Muscle of back (tissue), 11 donors: Measurements from ENCODE around the gene NAP1L4. TPM values are rescaled to one million over a fixed set of nuclear protein-coding genes. Genes with fewer than 3 reads are reported as not detected.
A peak's percentile ranks its signal among the peaks of the same experiment; 100 is the strongest.

Source experiments
- DNase-seq, 3 donors: peaks; one replicate each; pipeline versions ENCODE4 v3.0.0 to v3.0.0-alpha.2; 2013
- polyA plus RNA-seq, 10 donors: library from polyadenylated mRNA; unstranded; fragments of 120-200 nt; gene quantifications; one replicate each; pipeline ENCODE4 v1.2.1, GENCODE V29; 2013; ENCODE audit not compliant: insufficient read length in 10 of 10

NAP1L4 gene
- polyA plus RNA-seq, 10 donors = 95.8 to 147 (median 120) TPM

DNA sequence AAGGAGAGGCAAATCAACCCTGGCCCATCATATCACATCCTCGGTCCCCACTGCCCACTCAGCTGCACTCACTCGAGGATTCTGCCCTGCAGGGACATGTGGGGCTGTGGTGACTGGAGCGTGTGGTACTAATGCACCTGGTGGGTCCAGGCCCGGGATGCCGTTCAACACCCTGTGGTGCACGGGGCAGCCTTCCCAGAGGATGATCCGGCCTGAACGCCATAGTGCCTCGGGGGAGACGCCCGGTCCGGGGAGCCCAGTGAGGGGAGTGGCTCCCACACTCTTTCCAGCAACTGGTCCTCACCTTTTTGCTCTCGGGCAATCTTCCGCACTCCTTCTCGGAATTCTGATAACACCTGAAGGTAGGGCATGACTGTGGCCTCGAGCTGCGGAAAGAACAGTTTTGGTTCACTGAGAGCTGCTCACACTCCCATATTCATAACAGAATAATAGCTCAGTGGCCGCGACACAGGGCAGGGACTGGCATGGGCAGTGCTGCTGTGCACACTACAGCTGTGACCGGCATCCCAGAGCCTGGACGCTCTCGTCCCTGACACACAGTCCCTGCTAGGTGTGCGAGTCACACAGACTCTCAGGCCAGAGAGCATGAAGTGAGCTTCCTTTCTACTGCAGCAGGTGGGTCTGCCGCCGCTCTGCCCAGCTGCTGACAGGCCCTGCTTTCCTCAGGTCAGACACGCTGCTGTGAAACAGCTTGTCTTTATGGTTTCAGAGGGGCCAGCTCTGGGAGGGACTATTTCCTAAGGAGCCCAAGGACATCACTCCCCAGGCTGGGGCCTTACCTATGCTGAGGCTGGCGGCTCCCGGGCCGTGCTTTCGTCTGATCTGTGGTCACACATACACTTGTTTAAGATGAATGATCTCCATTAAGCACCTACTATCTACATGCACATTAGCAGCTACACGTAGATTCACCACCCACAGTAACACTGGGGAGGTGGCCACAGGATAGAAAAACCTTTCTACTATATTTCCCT, 20.1 kb upstream of the NAP1L4 start:
- DNase-seq = no peak

DNA sequence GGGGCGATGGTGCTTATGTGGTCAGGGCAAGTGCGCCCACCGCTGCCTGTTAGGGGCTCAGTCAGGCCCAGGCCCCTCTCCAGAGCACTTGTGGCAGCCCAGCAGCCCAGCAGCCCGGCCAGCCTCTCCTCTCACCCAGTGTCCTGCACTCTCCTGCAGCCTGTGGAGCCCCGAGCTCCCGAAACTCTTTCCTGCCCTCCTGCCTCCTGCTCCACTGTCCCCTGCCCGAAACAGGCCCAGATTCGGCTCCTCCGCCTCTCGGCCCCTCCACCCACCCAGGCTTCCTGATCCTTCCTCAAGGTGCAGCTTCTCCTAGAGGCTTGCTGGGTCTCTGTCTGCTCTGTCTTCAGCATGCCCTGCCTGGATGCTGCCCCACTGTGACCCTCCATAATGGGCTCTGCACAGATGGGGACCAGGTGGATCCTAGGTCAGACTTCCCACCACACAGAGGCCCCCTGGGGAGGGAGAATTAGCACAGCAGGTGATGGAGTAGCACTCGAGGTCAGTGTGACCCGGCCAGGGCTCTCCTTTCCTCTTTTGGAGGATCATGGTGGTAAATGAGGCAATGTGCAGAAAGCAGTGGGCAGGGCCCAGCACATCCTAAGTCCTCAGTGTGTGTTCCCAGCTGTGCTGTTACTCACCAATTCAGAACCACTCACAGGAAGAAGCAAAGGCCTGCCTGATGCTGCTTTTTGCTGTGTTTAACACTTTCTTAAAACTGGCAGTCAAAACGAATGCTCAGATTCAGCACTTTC, 18.6 kb upstream of the NAP1L4 start:
- no peak for DNase-seq

DNA sequence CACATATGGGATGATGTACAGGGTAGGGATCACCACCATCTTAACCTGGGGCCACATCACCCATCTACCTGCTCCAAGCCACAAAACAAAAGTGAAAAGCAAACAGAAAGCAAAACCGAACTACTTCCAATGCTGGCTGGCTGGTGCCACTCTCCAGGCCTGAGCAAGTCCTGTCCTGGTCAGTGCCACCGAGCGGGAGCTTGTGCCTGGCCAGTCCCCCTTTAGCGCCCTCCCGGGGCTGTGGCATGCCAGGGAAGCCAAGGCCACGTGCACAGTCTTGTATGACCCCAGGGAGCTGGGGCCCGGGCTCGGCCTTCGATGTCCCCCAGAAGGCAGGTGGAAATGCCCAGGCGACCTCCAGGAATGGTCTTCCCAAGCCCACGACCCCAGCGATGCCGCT, 17.9 kb upstream of the NAP1L4 start:
- DNase-seq = no peak

DNA sequence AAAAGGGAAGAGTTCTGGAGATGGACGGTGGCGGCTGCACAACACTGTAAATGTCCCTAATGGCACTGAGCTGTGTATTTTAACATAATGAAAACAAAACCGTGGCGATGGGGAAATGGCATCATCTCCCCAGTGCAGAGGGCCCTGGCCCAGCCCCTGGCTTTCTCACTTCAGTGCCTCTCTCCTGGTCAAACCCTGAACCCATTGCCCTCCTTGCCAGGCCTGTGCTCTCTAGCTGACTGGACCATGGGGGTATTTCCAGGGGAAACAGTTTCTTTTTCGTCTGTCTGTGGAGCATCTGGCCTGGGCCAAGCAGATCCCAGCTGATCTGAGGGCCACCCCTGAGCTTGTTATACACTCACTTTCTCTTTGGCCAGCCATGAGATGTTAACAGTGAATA, 17.4 kb upstream of the NAP1L4 start:
- DNase-seq = no peak

DNA sequence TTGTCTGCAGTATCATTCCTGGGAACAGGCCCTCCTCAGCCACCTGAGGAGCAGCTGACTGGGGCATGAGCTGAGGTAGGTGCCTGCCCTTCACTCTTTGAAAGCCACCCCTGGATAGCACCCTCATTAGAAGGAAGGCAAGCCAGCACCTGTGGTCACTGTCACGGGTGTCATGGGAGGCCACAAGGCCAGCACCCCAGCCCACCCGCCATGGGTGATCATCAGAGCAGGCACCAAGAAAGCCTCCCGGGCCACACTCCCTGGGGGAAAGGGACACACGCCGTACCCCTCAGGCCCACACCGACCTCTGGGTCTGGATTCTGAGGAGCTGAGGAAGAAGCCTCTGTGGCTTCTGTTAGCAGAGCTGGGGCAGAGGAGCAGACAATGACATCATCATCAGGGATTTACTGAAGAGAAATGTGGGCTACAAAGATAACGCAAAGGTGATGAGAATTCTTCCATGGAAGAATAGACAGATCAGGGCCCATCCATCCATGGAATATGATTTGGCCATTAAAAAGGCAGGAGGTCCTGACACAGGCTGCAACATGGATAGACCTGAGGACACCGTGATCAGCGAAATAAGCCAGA, 16.7 kb upstream of the NAP1L4 start:
- DNase-seq = no peak

DNA sequence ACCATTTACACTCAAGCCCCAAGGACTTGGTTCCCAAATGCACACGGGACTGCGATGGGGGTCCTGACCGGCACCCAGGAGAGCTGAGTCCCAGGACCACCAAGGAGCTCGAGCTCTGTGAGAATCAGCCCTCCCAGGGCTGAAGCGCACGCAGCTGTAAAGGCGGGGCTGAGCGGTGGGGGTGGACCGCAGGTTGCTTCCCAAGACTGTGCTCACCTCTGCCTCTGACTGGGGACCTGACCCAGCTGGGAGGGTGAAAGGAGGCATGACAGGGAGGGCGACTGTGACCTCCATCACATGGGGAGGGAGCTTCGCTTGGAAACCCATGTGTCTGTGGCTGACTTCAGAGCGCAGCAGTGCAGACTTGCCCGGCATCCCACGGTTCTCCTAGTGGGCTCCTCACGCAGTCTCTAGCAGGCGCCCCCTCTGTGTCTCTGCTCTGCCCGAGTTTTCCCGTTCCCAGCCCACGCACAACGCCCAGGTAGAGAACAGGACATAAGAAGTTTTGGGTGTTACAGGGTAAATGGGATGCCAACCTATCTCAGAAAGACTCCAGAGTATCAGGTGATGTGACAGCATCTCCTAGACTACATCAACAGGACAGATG, 15.4 kb upstream of the NAP1L4 start:
- no peak for DNase-seq

DNA sequence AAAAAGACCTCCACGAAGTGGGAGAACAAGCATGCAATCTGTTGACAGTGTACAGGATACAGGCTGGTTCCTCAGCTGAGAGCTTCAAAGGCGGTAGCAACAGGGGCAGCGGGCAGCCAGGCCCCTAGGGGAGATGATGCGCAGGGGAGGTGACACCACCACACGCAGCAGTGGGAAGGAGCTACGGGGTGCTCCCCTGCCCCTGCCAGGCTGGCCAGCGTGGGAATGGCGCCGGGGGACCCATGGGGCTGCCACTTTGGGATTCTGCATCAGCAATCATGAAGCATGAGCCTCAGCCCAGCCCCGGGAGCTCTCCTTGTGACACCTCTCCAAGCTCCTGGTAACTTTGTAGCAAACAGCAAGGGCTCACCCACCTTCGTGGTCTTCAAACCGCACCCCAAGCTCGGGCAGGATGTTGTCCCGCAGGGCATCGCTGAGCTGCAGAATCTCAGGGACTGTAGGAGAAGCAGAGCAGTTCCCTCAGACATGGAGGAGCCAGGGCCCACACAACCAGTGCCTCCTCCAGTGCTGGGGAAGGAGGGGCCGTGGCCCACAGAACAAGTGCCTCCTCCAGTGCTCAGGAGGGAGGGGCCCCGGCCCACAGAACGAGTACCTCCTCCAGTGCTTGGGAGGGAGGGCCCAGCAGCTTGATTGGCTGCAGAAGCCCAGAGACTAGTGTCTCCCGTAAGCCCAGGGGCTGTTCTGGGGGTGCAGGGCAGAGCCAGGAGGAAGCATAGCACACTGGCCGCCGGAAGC, 14.6 kb upstream of the NAP1L4 start:
- DNase-seq = no peak

DNA sequence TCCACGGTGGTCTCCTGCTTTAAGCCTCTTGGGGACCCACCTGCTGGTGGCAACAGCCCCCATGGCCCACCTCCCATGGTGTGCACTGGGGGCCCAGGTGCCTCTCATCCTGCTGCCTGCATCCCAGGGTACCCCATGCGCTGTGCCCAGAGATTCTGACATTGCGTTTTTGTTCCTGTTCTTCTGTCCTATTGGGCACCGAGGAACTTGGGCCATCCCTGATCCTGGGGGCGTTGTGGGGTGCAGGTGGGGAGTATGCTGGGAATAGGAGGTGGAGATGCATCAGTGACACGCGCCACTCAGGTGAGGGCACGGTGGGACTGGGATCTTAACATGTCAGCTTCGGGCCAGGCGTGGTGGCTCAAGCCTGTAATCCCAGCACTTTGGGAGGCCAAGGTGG, 12.4 kb upstream of the NAP1L4 start:
- no peak for DNase-seq

DNA sequence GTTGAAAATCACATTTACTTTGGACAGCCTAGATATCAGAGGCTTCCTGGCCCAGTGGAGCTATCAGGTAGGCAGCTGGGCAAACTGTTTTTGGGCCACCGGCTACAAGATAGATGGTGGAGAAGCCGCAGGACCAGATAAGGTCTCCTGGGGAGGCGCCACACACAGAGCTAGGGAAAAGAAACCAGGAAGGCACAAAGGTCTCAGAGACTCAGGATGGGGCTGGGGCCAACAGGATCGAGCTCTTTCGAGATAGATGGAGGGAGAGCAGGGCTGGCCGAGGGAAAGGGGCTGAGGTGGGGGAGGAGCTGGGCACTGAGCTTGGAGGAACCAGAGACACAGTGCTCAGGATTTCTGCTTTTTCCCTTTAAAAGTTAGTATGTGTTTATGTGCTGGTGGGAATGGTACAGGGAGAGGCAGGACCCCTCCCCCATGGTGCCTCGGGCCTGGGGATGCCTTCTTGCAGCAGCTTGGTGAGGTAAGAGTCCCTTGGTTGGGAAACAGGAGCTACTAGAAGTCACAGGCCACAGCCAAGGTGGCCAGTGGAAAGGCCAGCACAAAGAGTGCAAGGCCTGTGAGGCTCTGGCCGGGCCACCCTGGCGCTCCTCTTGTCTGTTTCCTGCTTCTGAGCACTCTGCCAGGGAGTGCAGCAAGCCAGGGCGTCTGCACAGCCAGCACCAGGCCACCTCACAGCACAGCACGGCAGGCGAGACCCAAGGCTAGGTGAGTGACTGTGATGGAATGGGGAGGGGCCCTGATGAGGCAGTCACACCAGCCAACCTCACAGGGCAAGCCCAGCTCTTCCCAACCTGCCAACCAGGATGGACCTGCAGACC, 11.5 kb upstream of the NAP1L4 start:
- no peak for DNase-seq

DNA sequence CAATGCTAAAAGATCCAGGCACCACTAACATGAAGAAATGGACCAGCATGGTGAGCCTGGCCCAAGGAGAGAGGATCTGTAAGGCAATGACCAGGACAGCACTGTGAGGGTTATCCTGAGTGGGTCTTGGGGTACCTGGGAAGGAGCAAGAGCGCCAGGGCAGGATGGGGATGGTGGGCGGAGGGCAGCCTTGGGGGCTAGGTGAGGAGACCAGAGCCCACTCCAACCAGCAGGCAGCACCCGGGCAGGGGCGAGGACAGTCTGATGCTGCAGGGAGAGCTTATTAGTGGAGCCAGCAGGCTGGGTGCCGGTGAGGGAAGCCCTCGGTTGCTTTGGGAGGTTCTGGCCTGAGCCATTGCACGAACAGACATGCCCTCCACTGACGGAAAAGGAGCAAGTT, 10.7 kb upstream of the NAP1L4 start:
- DNase-seq = no peak

DNA sequence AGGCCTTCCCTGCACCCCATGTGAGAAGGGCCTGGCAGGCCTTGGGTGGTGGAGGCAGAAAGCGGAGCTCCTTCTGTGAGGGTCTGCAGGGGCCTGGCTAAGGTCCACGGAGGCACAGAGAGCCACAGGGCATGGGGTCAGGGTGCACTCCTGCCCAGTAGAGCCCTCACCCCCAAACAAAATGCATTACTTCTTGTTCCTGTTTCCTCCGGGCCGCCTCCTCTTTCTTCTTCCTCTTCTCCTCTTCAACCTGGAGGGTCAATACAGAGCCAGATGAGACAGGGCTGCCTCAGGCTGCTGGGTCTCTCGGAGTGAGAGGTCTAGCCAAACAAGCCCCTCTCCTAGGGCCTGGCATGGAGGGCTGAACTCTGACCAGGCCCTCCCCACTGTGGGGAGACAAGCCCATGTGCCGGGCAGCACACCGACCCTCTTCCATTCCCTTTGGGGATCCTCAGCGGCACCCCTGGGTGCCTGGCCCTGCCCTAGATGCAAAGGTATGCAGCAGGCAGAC, 10.3 kb upstream of the NAP1L4 start:
- DNase-seq = no peak

DNA sequence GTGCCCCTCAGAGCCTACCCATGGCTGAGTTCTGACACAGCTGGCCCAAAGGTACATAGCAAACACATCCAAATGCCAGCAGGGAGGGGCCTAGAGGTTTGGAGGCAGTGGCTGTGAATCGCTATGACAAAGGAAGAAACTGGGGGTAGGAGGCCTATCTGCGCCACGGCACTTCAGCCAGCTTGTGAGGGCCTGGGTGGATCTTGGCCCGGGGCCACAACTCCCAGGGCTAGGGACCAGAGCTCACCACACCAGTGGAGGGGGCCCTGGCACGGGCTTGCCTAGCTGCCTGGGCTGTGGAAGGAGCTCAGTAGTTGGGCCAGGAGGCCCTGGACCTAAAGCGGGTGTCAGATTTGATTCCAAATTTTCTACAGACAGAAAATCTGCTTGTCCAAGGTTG, 9.4 kb upstream of the NAP1L4 start:
- no peak for DNase-seq

DNA sequence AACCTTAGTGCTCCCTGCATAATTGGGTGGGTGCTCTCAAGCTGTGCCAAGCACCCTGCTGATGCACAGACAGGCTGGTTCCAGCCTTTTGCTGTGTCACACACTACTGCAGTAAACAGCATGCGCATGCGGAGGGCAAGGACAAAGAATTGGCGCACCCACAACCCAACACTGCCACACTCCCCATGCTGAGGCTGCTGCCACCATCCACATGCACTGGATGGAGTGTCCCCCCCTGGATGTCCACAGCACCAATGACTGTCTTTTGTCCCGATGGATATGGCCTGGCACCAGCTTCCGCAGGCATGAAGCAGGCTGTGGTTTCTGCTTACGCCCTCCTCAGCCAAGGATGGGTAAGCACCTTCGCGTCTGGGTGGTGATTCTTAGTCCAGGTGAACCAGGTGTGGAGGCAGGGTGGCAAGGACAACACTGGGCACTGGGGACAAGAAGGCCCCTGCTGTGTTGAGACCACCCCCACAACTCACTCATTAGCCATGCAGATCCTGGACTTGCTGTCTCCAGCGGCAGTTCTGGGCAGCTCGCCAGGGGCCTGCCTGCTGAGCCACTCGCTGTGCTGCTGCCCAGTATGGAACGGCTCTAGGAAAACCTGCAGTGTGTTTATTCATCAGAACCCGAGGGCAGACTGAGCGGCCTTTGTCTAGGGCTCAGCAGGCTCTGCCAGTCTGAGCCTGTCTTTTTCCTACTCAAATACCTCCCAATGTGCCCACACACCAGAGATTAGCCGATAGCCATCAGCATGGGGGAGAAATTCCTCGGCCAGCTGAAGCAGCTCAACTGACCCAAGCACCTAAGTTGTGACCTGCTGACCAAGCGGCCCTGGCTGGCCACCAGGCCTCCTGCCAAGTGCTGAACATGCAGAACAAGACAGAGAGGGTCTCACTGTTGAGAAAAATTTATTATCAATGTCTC, 8.2 kb upstream of the NAP1L4 start:
- DNase-seq = peak; percentile 29 to 54 (median 42)

DNA sequence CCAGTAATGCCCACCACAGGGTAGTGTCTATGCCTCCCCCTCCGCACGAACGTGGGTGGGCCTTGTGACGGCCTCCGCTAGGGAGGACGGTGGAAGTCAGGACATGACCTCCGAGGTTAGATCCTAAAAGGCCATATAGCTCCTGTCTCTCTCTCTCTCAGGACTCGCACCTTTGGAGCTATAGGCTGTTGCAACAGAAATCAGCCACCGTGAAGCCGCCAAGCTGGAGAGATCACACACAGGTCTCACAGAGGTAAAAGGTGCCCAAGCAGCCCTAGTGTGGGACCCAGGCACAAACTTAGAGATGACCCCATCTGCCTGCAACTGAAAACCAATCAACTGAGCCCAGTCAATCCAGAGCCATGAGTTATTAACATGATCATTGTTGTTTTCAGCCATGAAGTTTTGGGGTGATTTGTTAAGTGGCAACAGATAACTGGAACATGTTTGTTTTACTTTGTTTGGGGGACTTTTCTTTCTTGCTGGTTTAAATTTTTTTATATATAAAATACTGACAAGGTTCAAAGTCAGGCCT, 7.4 kb upstream of the NAP1L4 start:
- DNase-seq = no peak

DNA sequence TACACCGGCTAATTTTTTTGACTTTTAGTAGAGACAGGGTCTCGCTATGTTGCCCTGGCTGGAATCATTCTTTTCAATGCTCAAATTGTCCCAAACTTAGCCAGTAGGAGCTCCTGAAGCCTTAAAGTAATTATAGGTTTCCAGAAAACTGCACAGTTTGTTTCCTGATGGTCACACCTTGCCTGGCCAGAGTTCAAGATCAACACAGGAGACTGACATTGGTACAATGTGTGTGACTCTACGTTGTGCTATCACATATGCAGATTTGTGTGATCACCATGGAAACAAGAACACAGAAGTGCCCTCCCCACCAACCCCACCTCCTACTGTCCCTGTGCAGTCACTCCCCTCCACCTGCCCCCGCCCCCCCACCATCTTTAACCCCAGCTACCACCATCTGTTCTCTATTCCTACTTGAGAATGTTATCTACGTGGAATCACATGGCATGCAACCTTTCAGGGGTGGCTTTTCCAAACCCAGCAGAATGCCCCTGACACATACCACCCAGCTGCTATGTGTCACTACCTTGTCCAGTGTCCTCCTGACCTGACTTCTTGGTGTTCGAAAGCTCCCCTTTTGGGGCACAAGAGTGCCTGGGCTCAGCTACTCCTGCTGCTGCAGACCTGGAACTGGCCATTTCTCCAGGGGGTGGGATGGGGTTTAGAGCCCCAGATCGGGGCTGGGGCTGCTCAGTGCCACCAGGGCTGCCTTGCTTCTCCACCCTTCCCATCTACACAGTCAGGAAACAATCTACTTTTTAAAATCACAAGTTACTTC, 6.1 kb upstream of the NAP1L4 start:
- DNase-seq = no peak

DNA sequence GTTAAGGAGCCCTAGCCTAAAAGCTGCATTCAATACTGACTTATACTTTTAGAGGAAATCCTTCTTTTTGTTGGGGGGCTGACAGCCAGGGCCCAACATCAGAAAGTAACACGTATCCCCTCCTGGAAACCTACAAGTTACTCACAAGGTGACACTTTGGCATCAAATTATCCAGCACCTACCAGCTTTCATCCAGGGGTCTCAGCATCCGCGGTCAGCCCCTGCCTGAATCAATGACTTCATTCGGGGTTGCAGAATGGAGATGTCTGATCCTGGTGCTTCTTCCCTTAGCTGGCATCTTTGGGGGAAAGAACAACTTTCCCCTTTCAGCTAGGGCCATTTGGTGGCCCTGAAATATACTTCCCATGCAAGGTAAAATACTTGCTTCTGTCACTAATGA, 5.3 kb upstream of the NAP1L4 start:
- no peak for DNase-seq

DNA sequence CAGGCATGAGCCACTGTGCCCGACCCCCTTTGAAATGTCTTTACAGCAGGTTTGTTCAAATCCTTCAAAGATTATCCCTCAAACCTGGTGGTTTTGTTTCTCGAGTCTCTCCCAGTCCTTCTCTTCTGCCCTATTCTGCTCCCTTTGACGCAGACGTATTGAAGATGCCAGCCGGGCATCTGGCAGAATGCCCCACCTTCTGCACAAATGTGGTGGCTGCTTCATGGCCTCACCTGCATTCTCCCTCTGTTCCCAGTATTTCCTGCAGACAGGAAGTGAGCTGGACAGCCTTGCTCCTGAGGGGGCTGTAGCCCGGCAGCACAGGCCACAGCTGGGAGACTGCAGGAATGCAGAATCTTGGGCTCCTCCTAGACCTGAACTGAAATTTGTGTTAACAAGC, 4.8 kb upstream of the NAP1L4 start:
- DNase-seq = no peak
